HepG2 (cell line): ENCODE results near the gene HIRA. TPM values are rescaled to one million over a fixed set of nuclear protein-coding genes. Genes with fewer than 3 reads are reported as not detected.

Experiments used
- E2F5 ChIP-seq: sonication (generic); formaldehyde crosslinking; conservative IDR thresholded peaks from 2 replicates; pipeline ENCODE4 v1.4.0; 2020; ENCODE audit warnings: missing genetic modification reagents
- HBP1 ChIP-seq: IDR thresholded peaks from 2 replicates; pipeline ENCODE4 v1.6.1; 2016; ENCODE audit warnings: low read depth, control low read depth
- HIVEP1 ChIP-seq: sonication (generic); formaldehyde crosslinking; IDR thresholded peaks from 2 replicates; pipeline ENCODE4 v1.4.0; 2020; ENCODE audit warnings: mild to moderate bottlenecking, missing genetic modification reagents
- HNF4G ChIP-seq, 2 experiments: sonication (generic) in 1 of 2; formaldehyde crosslinking in 1 of 2; IDR thresholded peaks; 2 replicates each; pipeline versions ENCODE4 v1.4.0 to v1.6.1; 2011 to 2020; ENCODE audit warnings: borderline replicate concordance in 2 of 2, low read depth in 2 of 2, mild to moderate bottlenecking in 2 of 2, low read length in 1 of 2, missing genetic modification reagents in 1 of 2, moderate library complexity in 1 of 2
- MTF1 ChIP-seq: sonication (generic); formaldehyde crosslinking; IDR thresholded peaks from 2 replicates; pipeline ENCODE4 v1.5.0; 2020; ENCODE audit warnings: missing genetic modification reagents
- NFAT5 ChIP-seq: sonication (generic); formaldehyde crosslinking; IDR thresholded peaks from 2 replicates; pipeline ENCODE4 v1.4.0; 2020; ENCODE audit warnings: missing genetic modification reagents
- PLRG1 ChIP-seq: fragments of 450-650 bp; conservative IDR thresholded peaks from 2 replicates; pipeline ENCODE4 v1.6.1; 2016
- PREB ChIP-seq: sonication (generic); formaldehyde crosslinking; IDR thresholded peaks from 2 replicates; pipeline ENCODE4 v1.4.0; 2020; ENCODE audit warnings: missing genetic modification reagents
- TFDP1 ChIP-seq: IDR thresholded peaks from 2 replicates; pipeline ENCODE4 v1.6.1; 2016; ENCODE audit warnings: missing compliant biosample characterization, missing genetic modification reagents, borderline replicate concordance
- TGIF2 ChIP-seq: IDR thresholded peaks from 2 replicates; pipeline ENCODE4 v1.6.1; 2016; ENCODE audit warnings: control low read depth, missing compliant biosample characterization
- ZNF354B ChIP-seq: sonication (generic); formaldehyde crosslinking; IDR thresholded peaks from 2 replicates; pipeline ENCODE4 v1.8.0; 2022; ENCODE audit warnings: mild to moderate bottlenecking, missing genetic modification reagents
- ZNF746 ChIP-seq: sonication (generic); formaldehyde crosslinking; IDR thresholded peaks from 2 replicates; pipeline ENCODE4 v1.8.0; 2022; ENCODE audit warnings: mild to moderate bottlenecking, missing genetic modification reagents
- ZNF788 ChIP-seq: sonication (generic); formaldehyde crosslinking; IDR thresholded peaks from 2 replicates; pipeline ENCODE4 v1.5.0; 2020; ENCODE audit warnings: mild to moderate bottlenecking, missing genetic modification reagents, borderline replicate concordance
- ZNF841 ChIP-seq: sonication (generic); formaldehyde crosslinking; IDR thresholded peaks from 2 replicates; pipeline ENCODE4 v1.8.1; 2023; ENCODE audit warnings: missing genetic modification reagents, borderline replicate concordance
- polyA plus RNA-seq, 8 experiments: library from polyadenylated mRNA; depleted of rRNA in 3 of 8; stranded (reverse) in 7 of 8; unstranded in 1 of 8; fragments of >200 nt; fragmentation: Illumina TruSeq in 4 of 8; extraction: Trizol in 4 of 8; gene quantifications; 2 replicates each; pipeline versions ENCODE4 v1.2.1 to v1.2.3, GENCODE V29; 2011 to 2016; ENCODE audit warnings: low read depth in 4 of 8, missing spikeins in 1 of 8, mixed read lengths in 1 of 8; ENCODE audit not compliant: insufficient read depth in 1 of 8
- total RNA-seq, 5 experiments: library from RNA; depleted of rRNA; stranded (reverse); fragments of >200 nt; fragmentation: Illumina TruSeq; extraction: Trizol; gene quantifications; 2 replicates each; pipeline ENCODE4 v1.2.3, GENCODE V29; 2016; ENCODE audit warnings: low read depth in 1 of 5

Gene HIRA
- total and polyA plus RNA-seq, 2 of the 13 experiments (the other 11 are each of a cell fraction or from before 2014, with no cell fraction given): 21.5 to 29.2 TPM

GRCh38 chr22:19430890-19431541, 517 bp downstream of the HIRA start (continued):
- 0 out of 2 replicates have a peak, but pooled peaks have one; percentile 25 for TF ChIP-seq E2F5
- peak; percentile 32; the same call in 1 of the 2 replicates for TF ChIP-seq TGIF2 (CRISPR knock-in tag)
- no peak for TF ChIP-seq MTF1 (CRISPR knock-in tag)
- peak; percentile 82 for TF ChIP-seq HNF4G (IDR thresholded peaks at IDR 0.05; ENCODE audit: borderline replicate concordance, low read depth, low read length)
- 0 out of 2 replicates have a peak, but pooled peaks have one; percentile 18 for TF ChIP-seq HNF4G (CRISPR knock-in tag; IDR thresholded peaks at IDR 0.05; ENCODE audit: borderline replicate concordance, low read depth)
- TF ChIP-seq NFAT5 (CRISPR knock-in tag): 0 out of 2 replicates have a peak, but pooled peaks have one; percentile 57
- peak; percentile 59; the same call in 1 of the 2 replicates for TF ChIP-seq ZNF746 (CRISPR knock-in tag)
- no peak for TF ChIP-seq ZNF841 (CRISPR knock-in tag)
- no peak for TF ChIP-seq PLRG1
- TF ChIP-seq TFDP1 (CRISPR knock-in tag): peak; percentile 85
- no peak for TF ChIP-seq PREB (CRISPR knock-in tag)
- TF ChIP-seq ZNF788: 0 out of 2 replicates have a peak, but pooled peaks have one; percentile 16
- peak; percentile 61; the same call in 1 of the 2 replicates for TF ChIP-seq HIVEP1 (CRISPR knock-in tag)
- TF ChIP-seq ZNF354B: peak; percentile 55; the same call in 1 of the 2 replicates
- TF ChIP-seq HBP1 (CRISPR knock-in tag): no peak
